PC-3 (cell line): ENCODE measurements around the gene TMEM108. TPM values are rescaled to one million over a fixed set of nuclear protein-coding genes. Genes with fewer than 3 reads are reported as not detected.
"Not testable (repeated sequence)": the region's sequence is repeated elsewhere in the genome, so short reads cannot be mapped to it uniquely, and the experiment has no call there.

Experiments used
- ATAC-seq: fragments of 200-7000 bp; cut with Tn5 transposase; 2 replicates; pipeline ENCODE4 v1.9.1; 2020; ENCODE audit warnings: mild to moderate bottlenecking, moderate library complexity
- BruUV-seq: library from RNA; stranded (reverse); fragments of 400-500 nt; replicated peaks from 2 replicates; lab custom pipeline; 2021; lab: Mats Ljungman, UMichigan
- CTCF ChIA-PET: fragments of 300-600 bp; sonication (Branson Sonifier 250); formaldehyde crosslinking; loops from one replicate; lab custom pipeline; 2022; ENCODE audit warnings: antibody characterized with exemption; lab: Charles Lee
- POLR2A ChIA-PET: fragments of 300-600 bp; sonication (Branson Sonifier 250); formaldehyde crosslinking; loops from one replicate; lab custom pipeline; 2022; ENCODE audit warnings: antibody characterized with exemption; ENCODE audit not compliant: unreplicated experiment; lab: Charles Lee
- DNase-seq: peaks from one replicate; pipeline ENCODE4 v3.0.0-alpha.2; 2015
- H2AFZ ChIP-seq: fragments of 300-600 bp; sonication (generic); 2 replicates; pipeline ENCODE4 v1.6.0; 2016; ENCODE audit warnings: antibody characterized with exemption, low read length
- H3F3A ChIP-seq: fragments of 300-600 bp; sonication (generic); one replicate; pipeline ENCODE4 v1.6.0; 2017; ENCODE audit warnings: antibody characterized with exemption, low read length, control low read depth, mild to moderate bottlenecking; ENCODE audit not compliant: unreplicated experiment
- H3K27ac ChIP-seq: fragments of 300-600 bp; sonication (generic); 2 replicates; pipeline ENCODE4 v1.5.1; 2016; ENCODE audit warnings: mild to moderate bottlenecking, low read length
- H3K27me3 ChIP-seq: fragments of 300-600 bp; sonication (generic); 2 replicates; pipeline ENCODE4 v1.6.1; 2016; ENCODE audit warnings: low read length, mixed read lengths
- H3K36me3 ChIP-seq: fragments of 300-600 bp; sonication (generic); 2 replicates; pipeline ENCODE4 v1.6.1; 2016; ENCODE audit warnings: low read depth, mixed run types, low read length, mixed read lengths
- H3K4me1 ChIP-seq: fragments of 300-600 bp; sonication (generic); 2 replicates; pipeline ENCODE4 v1.5.1; 2016; ENCODE audit warnings: low read length; ENCODE audit not compliant: insufficient read depth
- H3K4me2 ChIP-seq: fragments of 300-600 bp; sonication (generic); 2 replicates; pipeline ENCODE4 v1.6.0; 2016; ENCODE audit warnings: low read length
- H3K4me3 ChIP-seq: fragments of 300-600 bp; sonication (generic); 2 replicates; pipeline ENCODE4 v1.5.1; 2016; ENCODE audit warnings: mild to moderate bottlenecking, low read length, mixed read lengths
- H3K79me2 ChIP-seq: fragments of 300-600 bp; sonication (generic); 2 replicates; pipeline ENCODE4 v1.6.1; 2017; ENCODE audit warnings: low read length, mixed read lengths
- H3K9ac ChIP-seq: fragments of 300-600 bp; sonication (generic); 2 replicates; pipeline ENCODE4 v1.6.0; 2016; ENCODE audit warnings: mild to moderate bottlenecking, low read length
- H3K9me2 ChIP-seq: fragments of 300-600 bp; sonication (generic); replicated peaks from 2 replicates; pipeline ENCODE4 v1.6.1; 2016; ENCODE audit warnings: mixed run types, low read length, mixed read lengths
- H3K9me3 ChIP-seq: fragments of 300-600 bp; sonication (generic); 2 replicates; pipeline ENCODE4 v1.6.1; 2016; ENCODE audit warnings: low read length, mixed read lengths
- H4K20me1 ChIP-seq: fragments of 300-600 bp; sonication (generic); 2 replicates; pipeline ENCODE4 v1.6.1; 2016; ENCODE audit warnings: low read length, mixed read lengths
- CTCF ChIP-seq: fragments of 300-600 bp; sonication (generic); conservative IDR thresholded peaks from 2 replicates; pipeline ENCODE4 v1.5.1; 2017; ENCODE audit warnings: antibody characterized with exemption, low read depth, mild to moderate bottlenecking, low read length
- EZH2 ChIP-seq: fragments of 300-600 bp; sonication (generic); IDR thresholded peaks from one replicate; pipeline ENCODE4 v1.6.1; 2017; ENCODE audit warnings: antibody characterized with exemption, mild to moderate bottlenecking, low read length; ENCODE audit not compliant: unreplicated experiment
- EZH2phosphoT487 ChIP-seq: fragments of 300-600 bp; sonication (generic); IDR thresholded peaks from 2 replicates; pipeline ENCODE4 v1.6.1; 2018; ENCODE audit warnings: mild to moderate bottlenecking, antibody characterized with exemption, low read length, borderline replicate concordance
- intact Hi-C: fragments of 100-400 bp; cut with micrococcal nuclease; formaldehyde crosslinking; loops from 2 replicates; pipeline ENCODE4 v1.9.0; 2023
- total RNA-seq: library from RNA; depleted of rRNA; stranded (reverse); fragments of >200 nt; gene quantifications from 2 replicates; pipeline ENCODE4 v1.2.3, GENCODE V29; 2014

TMEM108 gene
- total RNA-seq, 1 experiment from 2014 or later: not detected

- Histone ChIP-seq H3K79me2 (no peaks in the 10 kb centered on the region), H3K36me3 (no peaks in the 10 kb centered on the region), H3K4me3 (no peak overlapping the region), H4K20me1 (no peaks in the 10 kb centered on the region), H3K9ac (no peak overlapping the region), H3K4me1 (no peaks in the 10 kb centered on the region), H3K27ac (no peak overlapping the region), H3K4me2 (no peak overlapping the region), H3K27me3 (peaks cover 11% of the 10 kb centered on the region; the same call in 1 of the 2 replicates), H3F3A (no peaks in the 10 kb centered on the region), H2AFZ (no peak overlapping the region), H3K9me2 (no peaks in the 10 kb centered on the region), H3K9me3 (no peaks in the 10 kb centered on the region)
- ATAC-seq (no peak), DNase-seq (no peak)
- BruUV-seq: no TSS peak
- CTCF ChIA-PET: no interaction called here
- TF ChIP-seq EZH2phosphoT487 (no peak), CTCF (no peak), EZH2 (no peak)
- POLR2A ChIA-PET: no interaction called here
- intact Hi-C loops: no loop called here
Observed at GRCh38 chr3:133014325-133014724, 23.9 kb upstream of the TMEM108 start.

- H3K4me3 ChIP-seq, H3K9ac ChIP-seq, H3K79me2 ChIP-seq, H4K20me1 ChIP-seq, H3K9me2 ChIP-seq, POLR2A ChIA-PET, ATAC-seq, intact Hi-C loops, H3K27ac ChIP-seq, H2AFZ ChIP-seq, CTCF ChIA-PET, H3K4me1 ChIP-seq, H3K4me2 ChIP-seq, BruUV-seq, H3K9me3 ChIP-seq, H3K36me3 ChIP-seq, H3F3A ChIP-seq, DNase-seq: not testable (repeated sequence)
- H3K27me3 ChIP-seq: peaks cover 11% of the 10 kb centered on the region; the same call in 1 of the 2 replicates
Observed at GRCh38 chr3:133015573-133015972, 22.6 kb upstream of the TMEM108 start.

- no peak for DNase-seq
- Histone ChIP-seq H3K4me2 (no peak overlapping the region), H3K4me1 (no peaks in the 10 kb centered on the region), H3K27me3 (peaks cover 11% of the 10 kb centered on the region; the same call in 1 of the 2 replicates), H3K9me3 (no peaks in the 10 kb centered on the region), H4K20me1 (no peaks in the 10 kb centered on the region), H3K79me2 (no peaks in the 10 kb centered on the region), H3K9me2 (no peaks in the 10 kb centered on the region), H3K4me3 (no peak overlapping the region), H3K9ac (no peak overlapping the region), H3F3A (no peaks in the 10 kb centered on the region), H2AFZ (no peak overlapping the region), H3K36me3 (no peaks in the 10 kb centered on the region), H3K27ac (no peak overlapping the region)
- TF ChIP-seq EZH2 (no peak), EZH2phosphoT487 (no peak), CTCF (no peak)
- BruUV-seq: no TSS peak
- CTCF ChIA-PET: interaction anchor here (0.6 kb wide), 1 partner anchor 13 kb away, joined by 3 read pairs; no protein-coding TSS in a partner anchor
- POLR2A ChIA-PET: no interaction called here
- no peak for ATAC-seq
- intact Hi-C loops: no loop called here
Observed at GRCh38 chr3:133016838-133017309, 21.3 kb upstream of the TMEM108 start.
